ENCODE data around the gene GCN1. TPM values are rescaled to one million over a fixed set of nuclear protein-coding genes. Genes with fewer than 3 reads are reported as not detected.

The GCN1 gene
- total RNA-seq, 4 donors from 2014 or later, result 37.8 to 115 (median 50.8) TPM

DNA sequence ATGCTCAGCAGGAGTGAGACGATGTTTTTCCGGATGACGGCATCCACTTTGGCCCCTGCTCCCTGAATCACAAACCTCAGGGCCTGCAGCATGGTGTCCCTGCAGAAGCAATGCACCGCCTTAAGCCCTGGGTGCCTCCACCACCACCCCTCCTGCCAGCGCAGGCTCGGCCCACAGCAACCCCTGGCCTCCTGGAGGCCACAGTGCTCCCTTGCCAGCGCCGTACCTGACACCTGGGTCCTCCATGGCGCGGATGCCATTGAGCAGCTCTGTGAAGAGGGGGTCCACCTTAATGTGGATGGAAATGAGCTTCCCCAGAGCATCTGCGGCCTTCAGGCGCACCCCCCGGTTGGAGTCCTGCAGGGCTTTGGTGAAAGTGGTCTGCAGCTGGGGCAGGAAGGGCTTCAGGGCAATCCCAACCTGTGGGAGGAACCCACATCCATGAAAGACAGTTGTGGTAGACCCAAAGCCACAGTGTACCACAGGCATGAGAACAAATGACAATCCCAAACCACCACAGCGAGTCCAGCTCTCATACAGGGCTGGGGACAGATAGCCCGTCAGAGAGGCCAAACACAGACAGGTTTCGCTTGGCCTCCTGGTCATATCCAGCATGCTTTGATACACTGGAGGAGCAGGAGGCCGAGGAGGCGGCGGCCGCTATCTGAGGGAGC lies 60.1 kb downstream of the GCN1 start:
- TF ChIP-seq POLR2A (IDR thresholded peaks at IDR 0.05), result no peak
- no peak for TF ChIP-seq CTCF (IDR thresholded peaks at IDR 0.05)
- WGBS, 2 donors, result 95 to 97% methylated on average over 16 to 20 of the region's 20 CpGs
- H3K4me3 ChIP-seq (ENCODE audit: low read depth, poor library complexity, severe bottlenecking), result no peak overlapping the region
- intact Hi-C loops (cut with DNase I; ENCODE audit: low total_unique reads), result no loop called here
- no peak for DNase-seq (ENCODE audit: low spot score in 2 of 2)

- TF ChIP-seq CTCF (IDR thresholded peaks at IDR 0.05) (no peak), POLR2A (IDR thresholded peaks at IDR 0.05) (no peak)
- intact Hi-C loops (cut with DNase I; ENCODE audit: low total_unique reads), result no loop called here
Observed at GRCh38 chr12:120132863-120133385, 61.6 kb downstream of the GCN1 start.

GRCh38 chr12:120132054-120132836 lies 62.3 kb downstream of the GCN1 start:
- intact Hi-C loops (cut with DNase I; ENCODE audit: low total_unique reads), result no loop called here
- WGBS, 2 donors, result 76 to 88% methylated on average over 9 of the region's 9 CpGs
- no peak for TF ChIP-seq POLR2A (IDR thresholded peaks at IDR 0.05)
- no peak for TF ChIP-seq CTCF (IDR thresholded peaks at IDR 0.05)
- DNase-seq (ENCODE audit: low spot score in 2 of 2), result no peak
- H3K4me3 ChIP-seq (ENCODE audit: low read depth, poor library complexity, severe bottlenecking), result no peak overlapping the region

More at GRCh38 chr12:120132863-120133385, 61.6 kb downstream of the GCN1 start:
- H3K4me3 ChIP-seq (ENCODE audit: low read depth, poor library complexity, severe bottlenecking), result no peak overlapping the region
- DNase-seq (ENCODE audit: low spot score in 2 of 2), result no peak
- WGBS, 2 donors, result 77 to 88% methylated on average over 6 of the region's 6 CpGs

- intact Hi-C loops (cut with DNase I; ENCODE audit: low total_unique reads), result no loop called here
- no peak overlapping the region for H3K4me3 ChIP-seq (ENCODE audit: low read depth, poor library complexity, severe bottlenecking)
- DNase-seq (ENCODE audit: low spot score in 2 of 2), result no peak
- TF ChIP-seq POLR2A (IDR thresholded peaks at IDR 0.05) (no peak), CTCF (IDR thresholded peaks at IDR 0.05) (no peak)
- WGBS, 2 donors, result 89 to 92% methylated on average over 10 to 13 of the region's 15 CpGs
Observed at GRCh38 chr12:120131116-120131515, 63.4 kb downstream of the GCN1 start.

- DNase-seq (ENCODE audit: low spot score in 2 of 2), result no peak
- 79 to 84% methylated on average over 5 to 6 of the region's 6 CpGs for WGBS, 2 donors
- TF ChIP-seq CTCF (IDR thresholded peaks at IDR 0.05), result no peak
- TF ChIP-seq POLR2A (IDR thresholded peaks at IDR 0.05), result no peak
- H3K4me3 ChIP-seq (ENCODE audit: low read depth, poor library complexity, severe bottlenecking), result no peak overlapping the region
- intact Hi-C loops (cut with DNase I; ENCODE audit: low total_unique reads), result no loop called here
Observed at GRCh38 chr12:120130011-120130410, 64.5 kb downstream of the GCN1 start.
